NCI-H82 treated with DMSO at 0.1 percent for 48 hours (cell line): ENCODE results near the gene MACROD2.

Source experiments
- DNase-seq: peaks from one replicate; lab custom pipeline; 2025; ENCODE audit not compliant: unreplicated experiment; lab: John Stamatoyannopoulos, UW

The MACROD2 gene

GRCh38 chr20:14632906-14633305 lies 637.6 kb downstream of the MACROD2 start:
- no peak for DNase-seq

- DNase-seq = no peak
These were observed 638.2 kb downstream of the MACROD2 start for GRCh38 chr20:14633507-14633906.

DNA sequence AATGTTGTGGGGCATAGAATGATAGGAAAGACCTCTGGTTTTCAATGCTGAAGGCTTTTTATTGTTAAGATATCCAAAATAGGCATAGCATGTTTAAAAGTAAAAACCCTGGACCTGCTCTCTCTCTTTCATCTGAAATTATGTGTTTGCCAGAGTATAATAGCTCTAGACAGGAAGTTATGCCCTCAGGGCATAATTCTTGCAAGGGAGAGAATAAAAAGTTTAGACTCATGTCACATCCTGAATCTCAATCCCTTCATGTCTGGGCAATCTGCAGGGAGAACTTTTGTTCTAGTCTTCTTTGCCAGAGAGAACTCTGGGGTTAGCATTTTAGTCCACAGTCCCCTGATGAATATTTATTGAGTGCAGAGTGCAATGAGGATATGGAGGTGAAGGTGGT lies 639.3 kb downstream of the MACROD2 start:
- DNase-seq = no peak

GRCh38 chr20:14637441-14637840 lies 642.1 kb downstream of the MACROD2 start:
- no peak for DNase-seq

GRCh38 chr20:14643146-14643545 lies 647.8 kb downstream of the MACROD2 start:
- no peak for DNase-seq

DNA sequence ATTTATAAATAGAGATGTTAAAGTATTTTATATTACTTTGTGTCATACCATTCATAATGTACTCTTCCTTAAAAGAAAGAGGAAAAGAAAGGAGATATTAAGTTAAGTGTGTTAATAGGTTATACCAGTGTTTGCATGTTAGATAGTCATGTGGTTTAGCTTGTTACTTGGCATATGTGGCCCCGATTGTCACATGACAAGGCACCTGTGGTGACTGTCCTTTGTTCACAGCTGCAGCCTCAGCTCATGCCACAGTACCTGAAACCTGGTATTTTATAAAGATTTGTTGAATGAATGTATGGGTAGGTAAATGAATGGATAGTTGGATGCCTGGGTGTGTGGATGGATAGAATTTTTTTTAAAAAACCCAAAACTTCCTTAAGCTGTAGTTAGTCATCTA lies 648.2 kb downstream of the MACROD2 start:
- no peak for DNase-seq

- no peak for DNase-seq
These were observed 649.2 kb downstream of the MACROD2 start for GRCh38 chr20:14644306-14645097.

GRCh38 chr20:14647016-14647415 lies 651.7 kb downstream of the MACROD2 start:
- no peak for DNase-seq

- DNase-seq = no peak
These were observed 654.3 kb downstream of the MACROD2 start for GRCh38 chr20:14649662-14650061.

DNA sequence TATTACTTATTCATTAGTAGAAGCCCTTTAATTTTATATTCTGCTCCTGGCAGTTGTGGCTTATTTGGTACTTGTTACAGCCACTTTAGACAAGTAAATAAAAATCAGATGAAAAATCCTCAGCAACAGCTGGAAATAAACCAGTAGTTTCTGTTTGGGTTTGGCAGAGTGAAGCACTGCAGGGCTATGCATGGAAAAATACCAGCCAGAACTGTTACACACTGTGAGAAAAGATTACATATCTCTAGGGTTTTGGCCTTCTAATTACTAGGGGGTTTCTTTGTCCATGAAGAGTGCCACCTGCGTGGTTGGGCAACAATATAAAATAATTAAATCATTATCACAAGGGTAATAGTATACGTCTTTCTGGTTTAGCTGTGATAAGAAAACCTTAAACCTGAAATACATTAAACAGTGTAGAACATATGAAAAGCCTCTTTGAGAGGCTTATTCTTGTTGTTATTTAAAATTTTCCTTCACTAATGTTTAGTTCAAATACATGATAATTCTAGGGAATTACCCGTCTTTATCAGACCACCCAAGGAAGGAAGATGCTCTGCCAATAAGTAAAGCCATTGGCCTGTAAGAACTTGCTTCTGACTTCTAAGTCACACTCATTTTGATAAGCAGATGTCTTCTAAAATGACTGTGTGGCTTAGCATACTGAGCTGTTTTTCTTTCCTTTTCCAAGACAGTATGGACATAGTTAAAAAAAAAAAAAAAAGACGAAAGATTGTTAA lies 662.1 kb downstream of the MACROD2 start:
- no peak for DNase-seq

DNA sequence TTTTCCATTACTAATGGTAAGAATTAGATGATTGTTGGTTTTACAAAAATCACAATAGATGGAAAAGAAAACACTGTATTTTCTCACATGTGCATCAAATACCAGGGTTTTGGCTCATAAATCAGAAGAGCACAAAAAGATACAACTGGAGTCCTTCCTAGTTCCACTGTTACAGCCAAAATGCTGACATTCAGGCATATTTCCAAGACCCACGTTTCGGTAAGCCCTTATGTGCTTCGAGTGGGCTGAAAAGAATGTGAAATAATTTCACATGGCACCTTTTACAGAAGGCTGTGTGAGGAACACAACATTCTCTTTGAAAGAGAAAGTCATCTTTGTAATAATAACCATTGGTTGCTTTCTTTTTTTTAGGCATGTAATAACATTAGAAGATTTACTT lies 668.8 kb downstream of the MACROD2 start:
- no peak for DNase-seq

DNA sequence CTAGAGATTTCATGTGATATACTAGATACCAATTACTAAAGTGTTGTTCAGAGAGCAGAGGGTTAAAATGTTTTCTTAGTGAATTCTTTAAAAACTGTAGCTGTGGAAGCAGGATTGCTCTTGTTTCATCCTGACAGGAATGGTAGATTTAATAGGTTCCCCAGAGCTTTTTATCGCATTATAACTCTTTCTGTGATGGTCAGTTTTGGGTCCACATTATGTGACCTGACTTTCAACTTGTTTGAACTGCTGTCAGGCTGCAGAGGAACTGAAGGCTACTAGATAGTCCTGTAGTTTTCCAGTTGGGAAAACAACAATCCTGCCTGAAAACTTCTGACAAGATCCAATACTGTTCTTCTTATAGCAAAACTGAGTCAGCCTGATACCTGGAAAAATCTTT lies 671.4 kb downstream of the MACROD2 start:
- no peak for DNase-seq

DNA sequence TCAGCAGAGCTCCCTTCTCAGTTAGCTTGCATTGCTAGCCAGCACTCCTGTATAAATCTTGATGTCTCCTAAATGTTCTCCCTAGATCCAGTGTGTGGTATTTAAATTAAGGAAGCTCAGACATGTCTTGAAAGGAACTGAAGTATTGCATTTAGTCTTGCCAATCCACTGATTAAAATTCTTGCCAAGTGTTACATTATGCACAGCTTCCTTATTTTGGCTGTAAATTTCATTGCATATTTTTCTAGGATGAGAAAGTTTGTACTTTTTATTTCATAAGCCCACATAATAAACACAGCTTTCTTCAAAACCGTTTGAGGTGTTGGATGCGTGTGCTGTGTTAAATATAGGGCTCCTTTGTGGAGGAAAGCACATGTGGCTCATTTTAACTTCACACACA lies 671.9 kb downstream of the MACROD2 start:
- DNase-seq = no peak

DNA sequence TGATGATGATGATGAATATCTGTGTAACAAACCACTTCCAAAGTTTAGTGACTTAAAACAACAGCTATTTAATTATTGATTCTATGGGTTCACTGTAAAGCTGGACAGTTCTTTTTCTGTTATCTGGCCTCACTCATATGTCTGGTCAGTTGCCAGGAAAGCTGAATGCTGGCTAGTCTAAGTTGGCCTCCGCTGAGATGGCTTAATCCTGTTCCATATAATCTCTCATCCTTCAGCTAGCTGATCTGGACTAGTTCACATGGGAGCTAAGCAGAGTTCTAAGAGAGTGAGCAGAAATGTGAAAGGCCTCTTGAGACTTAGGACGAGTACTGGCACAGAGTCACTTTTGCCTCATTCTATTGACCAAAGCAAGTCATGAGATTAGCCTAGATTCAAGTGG lies 676.8 kb downstream of the MACROD2 start:
- no peak for DNase-seq

DNA sequence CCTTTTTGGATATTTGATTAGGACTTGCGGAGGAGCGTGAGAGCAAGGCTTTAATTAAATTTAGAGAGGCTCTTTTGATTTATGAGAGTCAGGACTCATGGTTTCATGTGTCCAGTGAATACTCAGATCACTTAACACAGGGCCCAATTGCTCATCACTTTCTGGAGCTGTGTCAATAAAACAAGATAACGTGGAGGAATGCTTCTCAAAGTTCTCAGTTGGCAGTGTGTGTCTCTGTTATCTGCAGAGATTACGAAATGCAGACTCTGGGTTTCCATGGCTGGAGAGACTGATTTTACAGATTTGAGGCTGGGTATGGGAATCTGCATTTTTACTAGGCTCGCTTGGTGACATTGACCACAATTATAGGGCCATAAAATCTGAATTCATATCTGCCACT lies 677.8 kb downstream of the MACROD2 start:
- no peak for DNase-seq

GRCh38 chr20:14677455-14677854 lies 682.1 kb downstream of the MACROD2 start:
- DNase-seq = no peak

GRCh38 chr20:14685183-14685582 lies 689.9 kb downstream of the MACROD2 start:
- DNase-seq = no peak

DNA sequence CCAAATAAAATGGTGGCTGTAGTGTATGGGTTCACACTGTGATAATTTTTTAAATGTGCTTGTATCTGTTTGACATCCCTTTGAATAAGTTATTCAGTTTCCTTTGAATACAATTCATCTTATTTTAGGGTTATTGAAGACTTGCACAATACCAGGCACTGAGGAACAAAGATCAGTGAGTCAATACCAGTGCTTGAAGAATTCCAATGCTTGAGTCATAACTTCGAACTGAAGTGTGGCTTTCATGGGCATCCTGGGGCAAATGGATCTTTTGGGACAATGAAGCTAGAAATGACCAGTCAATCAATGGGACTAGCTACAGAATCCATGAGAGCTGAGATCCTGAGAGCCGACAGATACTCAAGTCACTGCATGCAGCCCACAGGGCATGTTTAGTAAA lies 692.0 kb downstream of the MACROD2 start:
- DNase-seq = no peak

DNA sequence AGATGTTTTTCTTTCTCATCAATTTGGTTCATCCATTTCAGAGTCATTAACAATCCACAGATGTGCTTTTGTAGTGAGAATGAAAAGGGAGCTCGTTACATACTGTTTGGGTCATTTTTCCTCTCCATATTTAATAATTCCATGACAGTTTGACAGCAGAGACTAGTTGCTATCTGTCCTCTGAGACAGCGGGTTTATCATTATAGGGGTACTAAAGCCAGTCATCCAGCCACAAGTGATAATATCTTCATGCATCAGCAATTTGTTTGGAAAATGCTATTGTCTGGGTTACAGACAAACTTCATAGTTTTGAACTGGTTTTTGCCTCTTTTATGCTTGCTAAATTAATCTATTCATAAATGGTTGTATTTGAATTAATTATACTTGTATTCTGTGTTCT lies 692.7 kb downstream of the MACROD2 start:
- DNase-seq = no peak

DNA sequence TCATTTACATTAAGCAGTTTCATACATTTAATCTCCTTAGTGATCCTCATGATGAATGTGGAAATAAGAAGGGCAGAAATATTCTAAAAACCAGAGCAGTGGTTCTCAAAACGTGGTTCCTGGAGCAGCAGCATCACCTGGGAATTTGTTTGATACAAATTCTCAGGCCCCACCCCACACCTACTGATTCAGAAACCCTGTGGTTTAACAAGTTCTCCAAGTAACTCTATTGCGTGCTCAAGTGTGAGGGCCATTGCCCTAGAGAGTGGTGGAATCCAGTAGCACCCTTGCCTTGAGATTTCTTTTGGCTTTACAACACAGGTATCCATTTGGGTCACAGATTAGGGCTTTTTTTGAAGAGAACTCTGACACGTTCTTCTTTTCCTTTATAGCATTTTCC lies 696.7 kb downstream of the MACROD2 start:
- DNase-seq = no peak

DNA sequence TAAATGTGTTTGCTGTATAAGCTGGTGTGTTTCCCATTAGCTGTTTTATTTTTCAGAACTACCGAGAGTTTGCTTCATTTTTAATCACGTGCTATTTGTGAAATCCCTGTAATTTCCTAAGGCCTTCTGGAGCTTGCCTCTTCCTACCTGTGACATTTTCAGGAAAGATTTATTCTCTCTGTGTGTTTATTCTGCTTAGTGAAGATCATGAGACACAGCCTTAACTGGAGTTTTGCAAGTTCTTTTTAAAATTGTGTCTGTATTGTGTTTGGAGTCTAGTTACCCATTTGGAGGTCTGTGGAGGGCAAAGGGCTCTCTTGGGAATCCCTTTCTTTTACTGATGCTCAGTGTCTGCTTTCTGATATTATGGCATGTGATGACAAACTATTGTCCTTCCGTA lies 701.2 kb downstream of the MACROD2 start:
- no peak for DNase-seq

DNA sequence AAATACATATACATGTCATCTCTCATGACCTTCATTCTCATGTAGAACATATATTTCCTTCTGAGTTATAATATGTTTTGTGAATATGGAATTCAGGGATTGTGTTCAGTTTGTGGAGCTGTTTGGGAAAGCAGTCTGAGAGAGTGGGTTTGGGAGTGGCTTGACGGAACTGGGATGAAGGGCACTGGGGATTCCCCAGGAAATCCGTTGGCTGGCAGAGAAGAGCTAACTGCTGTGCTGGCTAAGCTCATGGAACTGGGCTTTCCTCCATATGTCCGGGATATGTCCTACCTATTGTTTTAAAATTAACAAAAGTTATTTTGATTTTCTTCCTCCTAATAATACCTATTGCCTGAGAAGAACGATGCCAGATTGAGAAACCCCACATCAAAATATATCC lies 701.6 kb downstream of the MACROD2 start:
- no peak for DNase-seq

- DNase-seq = no peak
These were observed 702.8 kb downstream of the MACROD2 start for GRCh38 chr20:14698125-14698524.
